HG02938 (cell line): ENCODE measurements around the gene LHX5.
"Not testable (repeated sequence)": the region's sequence is repeated elsewhere in the genome, so short reads cannot be mapped to it uniquely, and the experiment has no call there.

Experiments used
- ATAC-seq: cut with Tn5 transposase; IDR thresholded peaks from one replicate; pipeline ENCODE4 v1.9.1; 2021; ENCODE audit warnings: mild to moderate bottlenecking, moderate library complexity; ENCODE audit not compliant: unreplicated experiment

The LHX5 gene

DNA sequence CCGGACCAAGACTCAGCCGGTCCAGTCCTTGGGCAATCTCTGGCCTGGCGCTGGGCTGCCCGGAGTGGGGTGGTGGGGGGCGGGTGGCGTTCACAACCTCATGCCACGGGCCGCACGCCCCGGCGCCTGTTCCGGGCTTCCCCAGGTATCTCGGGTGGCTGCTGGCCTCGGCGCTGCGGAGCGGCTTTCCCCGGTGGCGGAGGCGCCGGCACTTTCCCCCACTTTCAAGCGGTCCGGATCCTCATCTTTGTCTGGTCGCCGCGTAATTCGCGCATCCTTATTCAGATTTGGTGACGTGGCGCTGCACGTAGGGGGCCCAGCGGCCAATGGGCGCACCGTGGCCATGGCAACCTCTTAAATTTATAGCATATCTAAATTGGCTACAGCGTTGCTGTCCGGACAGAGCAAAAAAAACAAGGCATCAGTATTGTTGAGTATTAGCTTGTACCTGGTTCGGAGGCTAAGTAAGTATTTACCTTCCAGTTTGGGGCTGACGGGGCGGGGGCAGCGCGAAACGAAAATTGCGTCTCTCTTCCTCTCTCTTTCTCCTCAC lies at the start of gene LHX5:
Gene LHX5 (minus strand): TSS at position 253 of the 553 bp plus-strand sequence. CDS start 373 bp downstream, outside the sequence.
- ATAC-seq: no peak

DNA sequence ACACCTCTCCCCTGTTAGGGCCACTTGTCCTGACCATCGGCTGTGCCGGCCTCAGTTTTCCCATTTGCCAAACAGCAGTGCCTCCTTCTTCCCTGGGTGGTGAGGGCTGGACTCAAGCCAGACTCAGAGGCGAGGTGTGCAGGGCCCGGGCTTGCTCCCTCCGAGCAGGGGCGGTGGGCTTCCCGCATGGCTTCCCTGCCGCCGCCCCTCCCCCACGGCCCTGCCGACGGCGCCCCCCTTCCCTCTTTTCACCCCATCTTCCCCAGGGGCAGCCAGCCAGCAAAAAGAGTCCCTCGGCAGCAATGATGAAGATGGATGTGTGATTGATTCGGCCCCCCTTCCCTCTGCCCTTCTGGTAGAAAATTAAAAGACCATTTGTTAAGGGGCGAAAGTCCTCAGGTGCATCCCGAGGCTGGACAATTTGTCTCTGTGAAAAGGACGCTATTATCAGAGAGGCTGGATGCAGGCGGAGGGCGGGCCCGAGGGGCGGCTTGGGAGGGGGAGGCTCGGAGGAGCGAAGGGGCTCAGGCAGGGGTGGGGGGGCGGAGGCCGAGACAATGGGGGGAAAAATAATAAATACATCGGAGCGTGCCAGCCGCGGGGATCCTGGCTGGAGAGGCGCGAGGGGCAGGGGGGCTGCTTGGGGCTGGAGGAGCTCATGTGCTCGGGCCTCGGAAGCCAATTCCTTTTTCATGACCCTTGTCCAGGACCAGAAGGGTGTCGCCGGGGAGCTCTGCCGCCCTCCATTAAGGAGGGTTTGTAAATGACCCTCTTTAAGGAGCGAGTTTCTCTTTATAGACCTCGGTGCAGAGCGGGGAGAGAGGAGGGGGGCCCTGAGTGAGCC lies 48.0 kb upstream of the LHX5 start:
- no peak for ATAC-seq

DNA sequence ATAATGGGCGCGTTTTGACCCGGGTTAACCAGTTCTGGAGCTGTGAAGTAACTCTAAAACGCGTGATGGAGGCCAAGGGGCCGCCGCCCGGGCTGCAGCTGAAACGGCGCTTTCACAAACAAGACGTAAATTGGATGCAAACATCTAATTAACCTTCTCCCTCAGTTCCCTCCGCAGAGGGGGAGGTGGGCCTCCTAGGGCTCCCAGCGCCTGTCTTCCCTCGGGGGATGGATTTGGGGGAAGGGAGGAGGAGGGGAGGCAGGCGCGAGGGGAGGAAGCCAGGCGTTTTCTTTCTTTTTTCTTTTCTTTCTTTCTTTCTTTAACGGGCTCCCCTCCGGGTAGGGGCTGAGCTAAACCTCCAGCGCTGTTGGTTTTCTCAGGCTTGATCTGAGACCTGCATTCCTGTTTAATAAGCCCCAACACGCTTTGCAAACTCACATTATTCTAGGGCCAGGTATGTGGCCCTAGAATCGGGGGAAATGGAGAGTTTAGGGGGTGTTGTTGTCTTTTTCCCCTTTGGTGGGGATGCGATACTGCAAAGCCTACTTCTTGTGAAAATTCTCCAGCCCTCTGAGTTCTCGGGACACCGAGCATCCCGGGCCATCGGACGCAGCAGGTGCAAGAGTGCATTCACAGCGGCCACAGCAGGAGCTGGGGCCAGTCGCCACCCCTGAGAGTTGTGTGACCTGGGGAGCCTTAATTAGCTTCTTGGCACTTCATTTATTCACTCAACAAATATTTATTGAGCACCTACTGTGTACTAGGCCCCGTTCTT lies 43.6 kb upstream of the LHX5 start:
- ATAC-seq: no peak

DNA sequence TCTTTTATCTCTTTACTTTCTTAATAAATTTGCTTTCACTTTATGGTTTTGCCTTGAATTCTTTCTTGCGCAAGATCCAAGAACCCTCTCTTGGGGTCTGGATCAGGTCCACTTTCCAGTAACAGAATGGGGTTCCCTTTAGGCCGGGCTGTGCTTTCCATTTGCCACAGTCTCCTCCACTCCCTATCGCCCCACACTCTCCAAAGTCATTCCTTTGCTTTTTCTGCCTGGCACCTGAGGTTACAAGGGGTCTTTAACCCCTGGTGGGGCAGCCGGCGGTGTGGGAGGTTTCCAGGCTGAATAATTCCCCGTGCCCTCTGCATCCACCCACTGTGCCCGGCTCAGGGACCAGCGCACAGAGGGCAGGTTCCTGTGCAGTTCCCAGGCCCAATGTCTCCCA lies 42.9 kb upstream of the LHX5 start:
- no peak for ATAC-seq

- ATAC-seq: no peak
Observed at GRCh38 chr12:113512568-113512967, 40.9 kb upstream of the LHX5 start.

DNA sequence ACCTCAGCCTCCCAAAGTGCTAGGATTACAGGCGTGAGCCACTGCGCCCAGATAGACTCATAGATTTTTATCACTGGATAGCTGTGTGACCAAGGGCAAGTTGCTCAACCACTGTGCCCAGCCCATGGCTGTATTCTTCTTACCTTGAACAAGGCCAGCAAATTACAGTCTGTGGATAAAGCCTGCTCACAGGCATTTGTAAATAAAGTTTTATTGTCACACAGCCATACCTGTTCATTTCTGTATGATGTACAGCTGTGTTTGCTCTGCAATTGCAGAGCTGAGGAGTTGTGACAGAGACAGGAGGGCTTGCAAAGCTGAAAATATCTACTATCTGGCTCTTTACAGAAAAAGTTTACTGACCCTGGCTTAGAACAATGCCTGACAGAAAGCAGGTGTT lies 35.2 kb upstream of the LHX5 start:
- no peak for ATAC-seq

- ATAC-seq: no peak
Observed at GRCh38 chr12:113505941-113506340, 34.3 kb upstream of the LHX5 start.

DNA sequence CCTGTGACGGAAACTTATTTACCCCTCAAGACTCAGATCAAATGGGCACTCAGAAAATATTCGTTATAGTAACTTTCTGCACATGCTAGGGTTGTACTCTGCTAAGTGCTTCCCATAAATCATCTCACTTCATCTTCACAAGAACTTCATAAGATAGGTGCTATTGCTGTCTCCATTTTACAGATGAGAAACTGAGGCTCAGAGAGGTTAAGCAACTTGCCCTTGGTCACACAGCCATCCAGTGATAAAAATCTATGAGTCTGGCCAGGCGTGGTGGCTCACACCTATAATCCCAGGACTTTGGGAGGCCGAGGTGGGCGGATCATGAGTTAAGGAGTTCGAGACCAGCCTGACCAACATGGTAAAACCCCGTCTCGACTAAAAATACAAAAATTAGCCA lies 33.2 kb upstream of the LHX5 start:
- no peak for ATAC-seq

- ATAC-seq: no peak
Observed at GRCh38 chr12:113500782-113501311, 29.2 kb upstream of the LHX5 start.

- ATAC-seq: no peak
Observed at GRCh38 chr12:113500306-113500675, 28.6 kb upstream of the LHX5 start.

- ATAC-seq: no peak
Observed at GRCh38 chr12:113498490-113498889, 26.8 kb upstream of the LHX5 start.

- no peak for ATAC-seq
Observed at GRCh38 chr12:113497693-113498092, 26.0 kb upstream of the LHX5 start.

DNA sequence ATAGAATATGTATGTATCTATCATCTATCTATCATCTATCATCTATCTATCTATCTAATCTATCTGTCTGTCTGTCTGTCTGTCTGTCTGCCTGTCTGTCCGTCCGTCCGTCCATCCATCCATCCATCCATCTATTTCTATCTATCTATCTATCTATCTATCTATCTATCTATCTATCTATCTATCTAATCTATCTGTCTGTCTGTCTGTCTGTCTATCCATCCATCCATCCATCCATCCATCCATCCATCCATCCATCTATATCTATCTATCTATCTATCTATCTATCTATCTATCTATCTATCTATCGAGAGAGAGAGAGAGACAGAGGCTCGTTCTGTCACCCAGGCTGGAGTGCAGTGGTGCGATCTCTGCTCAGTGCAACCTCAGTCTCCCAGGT lies 24.3 kb upstream of the LHX5 start:
- not testable (repeated sequence) for ATAC-seq

DNA sequence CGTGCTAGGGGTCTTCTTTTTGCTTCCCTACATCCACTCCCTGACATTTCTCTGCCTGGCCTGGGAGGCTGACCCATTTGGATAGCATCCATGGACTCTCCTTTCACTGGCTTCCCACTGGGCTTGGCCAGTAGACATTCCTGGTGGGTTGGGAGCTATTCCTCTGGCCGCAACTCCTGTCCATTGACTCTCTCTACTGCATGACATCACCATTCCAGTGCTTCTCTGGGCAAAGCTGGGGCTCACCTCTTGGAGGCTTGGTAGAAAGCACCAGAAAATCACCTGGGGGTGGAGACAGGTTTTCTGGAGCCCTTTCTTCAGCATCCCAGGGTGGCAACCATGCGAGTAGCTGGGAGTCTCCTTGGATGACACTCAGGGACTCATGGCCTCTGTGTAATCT lies 16.7 kb upstream of the LHX5 start:
- ATAC-seq: no peak

DNA sequence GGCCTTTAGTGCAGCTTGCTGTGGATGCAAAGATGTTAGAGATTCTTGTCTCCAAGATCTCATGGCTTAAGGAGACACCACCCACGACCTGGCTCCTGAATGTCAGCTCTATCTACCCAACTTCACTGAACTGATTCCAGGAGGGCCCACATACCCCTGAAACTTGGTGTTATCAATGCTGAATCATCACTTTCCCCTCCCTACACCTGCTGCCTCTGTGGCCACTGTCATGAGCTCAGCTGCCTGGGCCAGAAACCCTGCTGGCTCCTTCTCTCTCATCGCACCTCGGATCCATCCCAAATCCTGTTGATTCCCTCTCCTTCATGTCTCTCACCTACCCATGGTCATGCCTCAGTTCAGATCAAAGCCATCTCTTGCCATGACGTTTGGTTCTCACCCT lies 15.1 kb upstream of the LHX5 start:
- ATAC-seq: no peak

- no peak for ATAC-seq
Observed at GRCh38 chr12:113485330-113485729, 13.7 kb upstream of the LHX5 start.

DNA sequence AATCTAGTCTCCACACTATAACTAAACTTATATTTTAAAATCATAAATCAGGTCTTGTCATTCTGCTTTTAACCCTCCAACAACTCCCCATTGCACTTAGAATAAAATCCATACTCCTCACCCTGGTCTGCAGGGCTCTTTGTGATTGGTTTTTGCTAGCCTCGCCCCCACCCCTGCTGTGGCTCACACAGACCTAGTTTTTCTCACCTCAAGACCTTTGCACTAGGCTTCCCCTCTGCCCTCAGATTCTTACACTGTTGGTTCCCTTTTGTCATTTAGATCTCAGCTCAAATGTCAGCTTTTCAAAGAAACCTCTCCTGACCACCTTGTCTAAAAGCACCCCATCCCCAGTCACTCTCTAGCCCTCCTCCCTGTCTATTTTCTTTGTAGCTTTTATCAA lies 10.7 kb upstream of the LHX5 start:
- no peak for ATAC-seq

DNA sequence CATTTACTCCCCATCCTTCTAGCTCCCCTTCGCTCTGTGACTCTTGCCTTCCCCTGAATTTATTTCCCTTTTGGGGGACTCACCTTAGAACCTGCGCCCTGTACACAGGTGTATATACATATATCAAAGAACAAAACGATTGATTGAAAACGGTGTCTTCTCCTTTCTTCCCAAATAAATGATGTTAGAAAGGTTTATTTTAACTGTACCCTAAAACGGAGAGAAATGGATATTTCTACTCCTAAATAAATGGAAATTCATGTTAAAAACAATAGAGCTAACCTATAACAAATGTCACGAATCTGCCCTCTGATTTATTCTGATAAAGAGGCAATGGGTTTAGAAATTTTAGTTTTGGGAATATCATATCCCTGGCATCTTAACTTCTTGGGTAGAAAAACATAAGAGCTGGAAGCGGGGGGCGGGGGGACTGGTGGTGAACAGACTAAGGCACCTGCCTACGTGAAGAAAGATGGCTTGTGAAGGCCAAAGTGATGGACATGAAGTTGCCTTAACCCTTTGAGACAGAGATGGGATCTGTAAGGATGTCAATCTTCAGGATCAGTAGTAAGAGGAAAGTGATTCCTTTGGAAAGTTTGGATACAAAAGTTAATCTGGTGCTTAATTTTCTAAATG lies 8.8 kb upstream of the LHX5 start:
- ATAC-seq: no peak

- no peak for ATAC-seq
Observed at GRCh38 chr12:113479590-113480335, 8.1 kb upstream of the LHX5 start.

DNA sequence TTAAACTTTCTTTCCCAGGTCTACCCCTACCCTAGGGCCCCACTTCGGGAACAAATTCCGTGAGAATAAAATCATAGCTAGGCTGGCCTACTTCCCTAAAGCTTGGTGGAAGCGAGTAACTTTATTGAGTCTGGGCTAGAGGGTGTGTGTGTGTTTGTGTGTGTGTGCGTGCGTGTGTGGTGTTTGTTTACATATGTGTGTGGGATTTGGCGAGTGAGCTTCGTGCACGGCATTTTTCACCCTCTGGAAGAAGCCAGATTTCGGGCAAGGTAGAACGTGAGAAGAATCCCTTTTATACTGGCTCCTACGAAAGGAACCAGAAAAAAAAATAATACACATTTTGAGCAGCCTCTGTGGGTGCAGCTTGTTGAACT lies 7.5 kb upstream of the LHX5 start:
- ATAC-seq: no peak
